ENCODE data around the gene ZFR. TPM values are rescaled to one million over a fixed set of nuclear protein-coding genes. Genes with fewer than 3 reads are reported as not detected.

The ZFR gene
- total and polyA plus RNA-seq, 12 donors = 26.8 to 78.6 (median 58.6) TPM

DNA sequence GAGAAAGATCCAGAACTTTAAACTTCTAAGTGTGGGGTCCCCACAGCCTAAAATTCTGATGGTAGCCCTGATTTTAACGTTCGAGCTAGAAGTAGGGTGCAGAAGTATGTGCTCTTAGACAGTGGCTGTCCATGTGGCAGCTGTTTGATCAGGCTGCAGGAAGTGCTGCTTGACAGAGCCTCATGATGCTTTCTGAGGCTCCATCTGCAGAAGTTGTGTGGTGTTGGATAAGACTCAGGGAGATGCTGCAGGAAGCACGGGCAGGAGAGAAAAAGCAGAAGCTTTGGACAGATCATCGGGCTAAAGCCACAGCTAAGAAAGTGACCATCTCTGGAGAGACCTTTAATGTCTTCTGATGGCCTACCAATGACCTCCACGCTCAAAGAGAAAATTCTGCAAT, 139.9 kb downstream of the ZFR start:
- intact Hi-C loops (cut with DNase I) = no loop called here
- peaks cover 0 to 67% (median 35%) of the 10 kb centered on the region in 9 donors for H3K4me1 ChIP-seq
- no peak overlapping the region for H3K4me3 ChIP-seq

More for the DNA sequence above, 139.9 kb downstream of the ZFR start:
- no peaks in the 10 kb centered on the region for H3K27me3 ChIP-seq
- TF ChIP-seq, protein P1, sequence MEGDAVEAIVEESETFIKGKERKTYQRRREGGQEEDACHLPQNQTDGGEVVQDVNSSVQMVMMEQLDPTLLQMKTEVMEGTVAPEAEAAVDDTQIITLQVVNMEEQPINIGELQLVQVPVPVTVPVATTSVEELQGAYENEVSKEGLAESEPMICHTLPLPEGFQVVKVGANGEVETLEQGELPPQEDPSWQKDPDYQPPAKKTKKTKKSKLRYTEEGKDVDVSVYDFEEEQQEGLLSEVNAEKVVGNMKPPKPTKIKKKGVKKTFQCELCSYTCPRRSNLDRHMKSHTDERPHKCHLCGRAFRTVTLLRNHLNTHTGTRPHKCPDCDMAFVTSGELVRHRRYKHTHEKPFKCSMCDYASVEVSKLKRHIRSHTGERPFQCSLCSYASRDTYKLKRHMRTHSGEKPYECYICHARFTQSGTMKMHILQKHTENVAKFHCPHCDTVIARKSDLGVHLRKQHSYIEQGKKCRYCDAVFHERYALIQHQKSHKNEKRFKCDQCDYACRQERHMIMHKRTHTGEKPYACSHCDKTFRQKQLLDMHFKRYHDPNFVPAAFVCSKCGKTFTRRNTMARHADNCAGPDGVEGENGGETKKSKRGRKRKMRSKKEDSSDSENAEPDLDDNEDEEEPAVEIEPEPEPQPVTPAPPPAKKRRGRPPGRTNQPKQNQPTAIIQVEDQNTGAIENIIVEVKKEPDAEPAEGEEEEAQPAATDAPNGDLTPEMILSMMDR (IDR thresholded peaks at IDR 0.05) = no peak
- WGBS, 2 donors = 67 to 68% methylated on average over 5 of the region's 5 CpGs
- H3K27ac ChIP-seq = no peak overlapping the region
- DNase-seq (no peak), ATAC-seq (peak in 2 of 8 donors; percentile 37 to 53)
- no peaks in the 10 kb centered on the region for H3K9me3 ChIP-seq
- H3K36me3 ChIP-seq = peaks cover 0 to 10% (median 0%) of the 10 kb centered on the region in 9 donors

Small RNA genes within 50 kb of the gene (microRNA-seq; reads per million reads assigned to microRNA genes)
- gene MIR579 = 3.1 to 4.2 reads per million in 2 donors

Other genes starting within 250 kb of the ZFR start
- 10 to 100 TPM; 15.4 to 27.2 (median 19.9) TPM for gene MTMR12, start 131.8 kb downstream of the ZFR start, total RNA-seq
- 1 to 10 TPM; 5.4 to 5.6 TPM for gene MTMR12, start 131.8 kb downstream of the ZFR start, polyA plus RNA-seq
- 100 to 1,000 TPM; 169 to 224 (median 188) TPM for gene SUB1, start 140.8 kb upstream of the ZFR start, total RNA-seq
- gene SUB1, start 140.8 kb upstream of the ZFR start, polyA plus RNA-seq = 100 to 1,000 TPM in 1 of 2 donors, 10 to 100 TPM in 1; 86.8 to 141 TPM